Mesodermal cell (in vitro differentiated cells): ENCODE measurements around the gene OR4D6. TPM values are rescaled to one million over a fixed set of nuclear protein-coding genes. Genes with fewer than 3 reads are reported as not detected.

Experiments
- H3K27ac ChIP-seq: 2 replicates; pipeline ENCODE4 v1.7.0; 2013; ENCODE audit warnings: mild to moderate bottlenecking, low read depth, low read length, moderate library complexity; ENCODE audit not compliant: severe bottlenecking
- H3K36me3 ChIP-seq: 2 replicates; pipeline ENCODE4 v1.7.1; 2013; ENCODE audit warnings: mild to moderate bottlenecking, low read length, moderate library complexity; ENCODE audit not compliant: control insufficient read depth, insufficient read depth
- H3K4me1 ChIP-seq: one replicate; pipeline ENCODE4 v1.7.1; 2013; ENCODE audit warnings: mild to moderate bottlenecking, low read length; ENCODE audit not compliant: insufficient read depth, control insufficient read depth, poor library complexity, severe bottlenecking
- H3K4me3 ChIP-seq: 2 replicates; pipeline ENCODE4 v1.7.0; 2013; ENCODE audit warnings: low read length, control low read depth, mild to moderate bottlenecking; ENCODE audit not compliant: insufficient read depth, poor library complexity, severe bottlenecking; ENCODE audit errors: extremely low read depth
- H3K9me3 ChIP-seq: 2 replicates; pipeline ENCODE4 v1.7.1; 2013; ENCODE audit warnings: mild to moderate bottlenecking, low read length, moderate library complexity; ENCODE audit not compliant: control insufficient read depth
- WGBS, 2 experiments: methylation state at CpG; one replicate each; pipeline ENCODE4 v1.1.5; 2013; ENCODE audit warnings: missing lambda C conversion rate in 2 of 2; ENCODE audit not compliant: insufficient coverage in 2 of 2; 5-methylcytosine and 5-hydroxymethylcytosine counted together
- polyA plus RNA-seq, 2 experiments: library from polyadenylated mRNA; stranded (reverse); fragments of 50-300 nt; gene quantifications; one replicate each; pipeline ENCODE4 v1.2.3, GENCODE V29; 2013

Gene OR4D6
- not detected for polyA plus RNA-seq (2013, experiment 1 of 2)
- not detected for polyA plus RNA-seq (2013, experiment 2 of 2)

DNA sequence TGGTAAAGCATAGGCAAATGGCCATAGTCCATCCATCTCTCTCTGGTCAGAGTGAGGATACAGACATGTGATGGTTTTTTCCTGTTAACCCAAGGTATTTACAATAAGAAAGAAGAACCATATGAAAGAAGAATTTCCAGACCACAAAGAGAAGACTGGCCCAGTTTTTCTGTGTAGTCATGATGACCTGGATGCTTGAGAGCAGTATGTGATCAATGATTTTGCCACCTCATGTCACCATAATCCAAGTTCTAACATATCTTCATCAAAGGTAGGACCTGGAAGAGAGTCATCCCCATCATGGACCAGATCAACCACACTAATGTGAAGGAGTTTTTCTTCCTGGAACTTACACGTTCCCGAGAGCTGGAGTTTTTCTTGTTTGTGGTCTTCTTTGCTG, at the start of gene OR4D6:
Gene OR4D6, plus strand, starts transcription at position 301 of the 400 bp plus-strand sequence. Its CDS starts 0 bp downstream, at position 301.
- no peaks in the 10 kb centered on the region for H3K4me1 ChIP-seq
- H3K36me3 ChIP-seq: no peaks in the 10 kb centered on the region
- H3K4me3 ChIP-seq: no peak within 1 kb of the TSS
- H3K27ac ChIP-seq: no peak within 1 kb of the TSS
- no peaks in the 10 kb centered on the region for H3K9me3 ChIP-seq
- no CpG with 5 or more reads among the region's 2 CpGs for WGBS, 2 experiments

DNA sequence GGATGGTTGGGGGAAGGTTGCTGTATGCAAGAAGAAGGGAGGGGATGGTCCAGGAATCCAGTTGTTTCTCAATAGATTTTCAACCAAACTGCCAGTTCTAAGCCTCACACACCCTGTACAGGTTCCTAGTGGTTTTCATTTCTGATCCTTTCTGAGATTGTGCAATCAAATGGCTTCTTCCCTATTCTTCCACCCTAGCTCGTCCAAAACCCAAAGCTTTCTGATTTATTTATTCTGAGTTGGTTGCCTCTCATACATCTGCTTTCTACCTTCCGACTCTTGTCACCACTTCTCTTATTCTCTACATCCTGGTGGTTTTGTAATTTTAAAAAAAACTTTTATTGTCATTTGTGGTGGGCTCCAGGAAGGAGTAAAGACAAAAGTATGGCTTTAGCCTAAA, 43.1 kb upstream of the OR4D6 start:
- H3K9me3 ChIP-seq: no peaks in the 10 kb centered on the region
- H3K27ac ChIP-seq: no peak overlapping the region
- H3K36me3 ChIP-seq: no peaks in the 10 kb centered on the region
- WGBS, 2 experiments: no CpG with 5 or more reads among the region's 2 CpGs
- no peaks in the 10 kb centered on the region for H3K4me1 ChIP-seq
- H3K4me3 ChIP-seq: no peak overlapping the region

DNA sequence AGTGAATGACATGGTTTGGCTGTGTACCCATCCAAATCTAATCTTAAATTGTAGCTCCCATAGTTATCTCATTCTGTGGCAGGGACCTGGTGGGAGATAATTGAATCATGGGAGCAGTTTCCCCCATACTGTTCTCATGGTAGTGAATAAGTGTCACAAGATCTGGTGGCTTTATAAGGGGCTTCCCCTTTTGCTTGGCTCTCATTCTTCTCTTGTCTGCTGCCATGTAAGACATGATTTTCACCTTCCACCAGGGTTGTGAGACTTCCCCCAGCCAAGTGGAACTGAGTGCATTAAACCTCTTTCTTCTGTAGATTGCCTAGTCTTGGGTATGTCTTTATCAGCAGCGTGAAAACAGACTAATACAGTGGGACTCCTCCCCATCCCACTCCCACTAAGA, 41.6 kb upstream of the OR4D6 start:
- no peaks in the 10 kb centered on the region for H3K36me3 ChIP-seq
- no CpG with 5 or more reads among the region's 1 CpG for WGBS, 2 experiments
- no peak overlapping the region for H3K4me3 ChIP-seq
- no peaks in the 10 kb centered on the region for H3K4me1 ChIP-seq
- no peaks in the 10 kb centered on the region for H3K9me3 ChIP-seq
- no peak overlapping the region for H3K27ac ChIP-seq

DNA sequence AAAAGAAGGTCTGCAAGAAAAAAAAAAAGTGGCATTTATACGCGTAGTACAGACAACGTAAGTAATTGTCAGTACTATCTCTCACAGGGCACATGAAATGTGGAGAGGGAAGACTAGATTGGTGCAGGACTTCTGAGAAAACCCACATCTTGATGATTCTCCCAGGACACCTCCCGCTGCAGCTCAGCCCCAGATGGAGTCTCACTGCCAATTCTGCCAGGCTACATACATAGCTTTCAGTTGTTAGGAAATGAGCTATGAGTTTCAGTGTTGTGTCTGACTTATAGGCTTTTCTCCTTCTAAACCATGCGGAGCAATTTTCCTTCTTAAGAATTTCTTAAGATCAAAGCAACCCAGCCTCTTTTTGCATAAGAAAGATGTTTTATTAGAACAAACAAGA, 40.1 kb upstream of the OR4D6 start:
- H3K4me1 ChIP-seq: no peaks in the 10 kb centered on the region
- H3K9me3 ChIP-seq: no peaks in the 10 kb centered on the region
- no peak overlapping the region for H3K4me3 ChIP-seq
- H3K27ac ChIP-seq: no peak overlapping the region
- H3K36me3 ChIP-seq: no peaks in the 10 kb centered on the region
- WGBS, 2 experiments: 100% methylated on average over 1 of the region's 5 CpGs

DNA sequence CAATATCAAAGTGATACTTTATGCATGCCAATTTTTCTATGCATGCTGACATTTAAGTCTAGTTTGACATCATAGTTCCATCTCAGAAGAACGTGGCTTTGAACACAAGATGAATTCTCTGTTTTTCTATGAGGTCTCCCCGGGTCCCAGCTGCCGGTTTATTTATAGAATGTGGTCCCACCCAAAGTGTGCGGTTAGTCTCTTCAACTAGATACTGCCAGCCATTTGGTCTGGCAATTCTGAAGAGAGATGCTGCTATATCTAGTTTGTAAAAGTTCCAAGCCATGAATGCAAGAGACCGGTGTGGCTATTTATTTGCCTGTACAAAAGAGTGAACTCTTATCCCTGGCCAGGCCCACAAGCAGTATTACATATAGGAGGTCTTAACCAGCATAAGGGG, 39.7 kb upstream of the OR4D6 start:
- Histone ChIP-seq H3K4me3 (no peak overlapping the region), H3K27ac (no peak overlapping the region), H3K36me3 (no peaks in the 10 kb centered on the region), H3K9me3 (no peaks in the 10 kb centered on the region), H3K4me1 (no peaks in the 10 kb centered on the region)
- WGBS, 2 experiments: 95 to 97% methylated on average over 4 of the region's 5 CpGs

DNA sequence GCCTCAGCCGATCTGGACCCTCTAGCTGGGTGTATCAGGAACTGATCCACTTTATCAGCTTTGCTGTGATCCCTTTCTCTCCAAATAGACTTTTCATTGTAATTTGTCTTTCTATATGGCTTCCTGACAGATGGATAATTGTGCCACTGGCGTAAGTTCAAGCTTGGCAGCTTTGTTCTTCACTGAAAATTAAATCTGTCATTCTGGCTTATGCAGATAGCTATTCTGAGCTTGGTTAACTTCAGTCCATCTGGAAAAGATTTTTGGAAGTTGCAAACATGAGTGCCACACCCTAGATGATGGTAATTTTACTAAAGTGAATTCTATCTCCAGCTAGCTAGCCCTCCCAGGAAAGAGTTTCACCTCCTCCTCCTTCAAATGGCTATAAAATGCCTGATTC, 38.6 kb upstream of the OR4D6 start:
- Histone ChIP-seq H3K4me1 (no peaks in the 10 kb centered on the region), H3K27ac (no peak overlapping the region), H3K4me3 (no peak overlapping the region), H3K9me3 (no peaks in the 10 kb centered on the region), H3K36me3 (no peaks in the 10 kb centered on the region)
- WGBS, 2 experiments: 91% methylated on average over 2 of the region's 2 CpGs; no CpG with 5 or more reads in 1 of the 2 experiments

DNA sequence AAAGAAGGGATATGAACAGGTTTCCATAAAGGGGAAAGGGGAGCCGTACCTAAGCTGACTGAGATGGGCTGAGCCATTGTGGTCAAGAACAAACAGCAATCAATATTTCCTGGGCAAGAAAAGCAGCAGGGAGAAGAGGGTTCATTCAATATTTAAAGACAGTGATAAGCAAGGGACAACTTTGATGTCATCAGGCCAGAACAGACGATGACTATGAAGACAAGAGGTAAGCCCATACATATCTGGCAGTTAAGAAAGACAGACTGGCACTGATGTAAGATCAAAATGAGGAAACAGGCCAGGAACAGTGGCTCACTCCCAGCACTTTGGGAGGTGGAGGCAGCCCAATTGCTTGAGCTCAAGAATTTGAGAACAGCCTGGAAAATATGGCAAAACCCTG, 32.9 kb upstream of the OR4D6 start:
- Histone ChIP-seq H3K4me1 (peaks cover 10% of the 10 kb centered on the region), H3K9me3 (no peaks in the 10 kb centered on the region), H3K36me3 (no peaks in the 10 kb centered on the region), H3K4me3 (no peak overlapping the region), H3K27ac (no peak overlapping the region)
- WGBS, 2 experiments: 87 to 94% methylated on average over 2 of the region's 2 CpGs

DNA sequence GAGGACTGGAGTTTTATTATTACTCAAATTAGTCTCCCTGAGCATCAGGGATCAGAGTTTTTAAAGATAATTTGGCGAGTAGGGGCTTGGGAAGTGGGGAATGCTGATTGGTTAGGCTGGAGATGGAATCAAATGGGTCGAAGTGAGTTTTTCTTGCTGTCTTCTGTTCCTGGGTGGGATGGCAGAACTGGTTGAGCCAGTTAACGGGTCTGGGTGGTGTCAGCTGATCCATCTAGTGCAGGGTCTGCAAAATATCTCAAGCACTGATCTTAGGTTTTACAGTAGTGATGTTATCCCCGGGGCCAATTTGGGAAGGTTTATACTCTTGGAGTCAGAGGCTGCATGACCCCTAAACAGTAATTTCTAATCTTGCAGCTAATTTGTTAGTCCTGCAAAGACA, 31.6 kb upstream of the OR4D6 start:
- Histone ChIP-seq H3K9me3 (no peaks in the 10 kb centered on the region), H3K4me3 (no peak overlapping the region), H3K4me1 (peaks cover 10% of the 10 kb centered on the region), H3K27ac (no peak overlapping the region), H3K36me3 (no peaks in the 10 kb centered on the region)
- WGBS, 2 experiments: 77 to 94% methylated on average over 2 to 3 of the region's 4 CpGs

DNA sequence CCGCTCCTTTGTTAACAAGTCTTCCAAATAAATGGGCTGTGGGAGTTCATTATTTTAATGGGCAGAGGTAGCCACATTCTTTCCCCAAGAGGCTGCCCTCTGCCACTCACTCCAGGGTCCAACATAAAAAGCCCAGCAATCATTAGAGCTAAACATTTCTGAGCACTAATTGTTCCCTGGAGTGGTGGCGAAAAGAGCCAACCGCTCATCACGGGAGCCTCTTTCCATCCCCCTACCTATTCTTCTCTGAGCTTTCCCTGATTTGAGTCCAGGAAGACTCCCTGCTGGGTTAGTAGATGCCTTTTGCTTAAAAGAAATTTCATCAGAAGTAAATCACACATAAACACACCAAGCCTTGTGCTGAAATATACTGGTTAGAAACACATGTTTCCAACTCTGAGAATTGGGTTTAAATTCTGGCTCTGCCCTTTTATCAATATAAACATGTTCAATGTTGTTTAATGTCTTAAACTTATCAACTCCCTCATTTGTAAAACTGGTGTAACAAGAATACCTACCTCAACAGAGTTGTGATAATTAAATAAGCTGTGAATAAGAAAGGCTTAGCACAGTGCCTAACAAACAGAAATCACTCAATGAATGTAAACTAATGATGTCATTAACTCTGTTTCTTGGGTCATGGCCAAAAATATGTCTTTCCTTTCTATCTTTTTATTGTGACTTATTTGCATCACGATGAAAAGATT, 30.2 kb upstream of the OR4D6 start, which contains the start of gene OR5A2:
Gene OR5A2, minus strand, starts transcription at position 53 of the 707 bp plus-strand sequence. CDS start 3,460 bp downstream, outside the sequence.
- Histone ChIP-seq H3K4me3 (no peak within 1 kb of the TSS), H3K27ac (no peak within 1 kb of the TSS), H3K4me1 (peaks cover 10% of the 10 kb centered on the region), H3K9me3 (no peaks in the 10 kb centered on the region), H3K36me3 (no peaks in the 10 kb centered on the region)
- WGBS, 2 experiments: 24% methylated on average over 4 of the region's 5 CpGs; no CpG with 5 or more reads in 1 of the 2 experiments

DNA sequence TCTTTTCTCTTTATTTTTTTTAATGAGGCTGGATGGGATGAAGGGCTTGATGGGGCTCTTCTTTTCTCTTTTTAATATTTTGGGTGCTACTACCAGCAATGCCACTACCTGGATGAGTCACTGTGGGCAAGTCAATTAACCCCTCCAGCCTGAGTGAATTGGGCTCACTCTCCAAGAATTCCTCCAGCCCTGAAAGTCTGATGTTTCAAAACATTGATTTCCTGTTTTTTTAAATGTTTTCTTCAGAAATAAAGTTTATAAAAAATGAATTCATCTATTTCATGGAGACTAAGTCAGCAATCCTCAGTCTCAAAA, 29.7 kb upstream of the OR4D6 start:
- no peak overlapping the region for H3K4me3 ChIP-seq
- H3K9me3 ChIP-seq: no peaks in the 10 kb centered on the region
- H3K4me1 ChIP-seq: peaks cover 10% of the 10 kb centered on the region
- no peaks in the 10 kb centered on the region for H3K36me3 ChIP-seq
- H3K27ac ChIP-seq: no peak overlapping the region

DNA sequence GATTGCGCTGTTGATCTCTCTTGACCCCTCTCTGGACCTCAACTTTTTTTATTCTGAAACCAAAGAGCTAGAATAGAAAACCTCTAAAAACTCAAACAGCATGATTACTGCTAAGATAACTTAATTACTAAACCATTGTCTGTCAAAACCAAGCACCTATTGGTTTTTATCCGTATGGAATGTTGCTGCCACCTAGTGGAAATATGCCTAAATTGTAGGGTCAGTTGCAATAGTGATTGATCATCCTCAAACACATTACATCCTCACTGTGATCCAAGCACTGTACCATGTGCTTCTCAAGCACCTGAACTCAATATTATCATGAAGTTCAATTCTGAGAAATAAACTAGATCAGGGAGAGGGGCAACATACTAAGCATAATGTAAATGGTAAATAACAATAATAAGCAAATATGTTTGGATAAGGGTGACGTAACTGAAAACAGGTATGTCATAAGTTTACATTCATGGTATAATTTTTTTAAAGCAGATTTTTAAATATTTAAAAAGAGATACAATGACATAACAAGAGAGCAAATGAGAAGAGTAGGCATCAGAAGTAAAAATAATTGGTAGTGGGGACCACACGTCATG, 26.7 kb upstream of the OR4D6 start:
- Histone ChIP-seq H3K4me1 (peaks cover 10% of the 10 kb centered on the region), H3K4me3 (no peak overlapping the region), H3K27ac (no peak overlapping the region), H3K9me3 (no peaks in the 10 kb centered on the region), H3K36me3 (no peaks in the 10 kb centered on the region)
- WGBS, 2 experiments: 100% methylated on average over 1 of the region's 4 CpGs
